HepG2 (cell line): ENCODE results near the gene SLC35F3. TPM values are rescaled to one million over a fixed set of nuclear protein-coding genes. Genes with fewer than 3 reads are reported as not detected.

ENCODE experiments used
- ATAC-seq: fragments of 200-7000 bp; cut with Tn5 transposase; 3 replicates; pipeline ENCODE4 v1.9.1; 2020; ENCODE audit warnings: mild to moderate bottlenecking, moderate library complexity
- BruUV-seq: library from RNA; stranded (reverse); fragments of 400-500 nt; replicated peaks from 2 replicates; lab custom pipeline; 2021; lab: Mats Ljungman, UMichigan
- CTCF ChIA-PET: fragments of 300-600 bp; formaldehyde crosslinking; extraction: SDS; loops from one replicate; lab custom pipeline; 2021; ENCODE audit warnings: low total read pairs, inconsistent platforms, low intra/inter-chr PET ratio; lab: Yijun Ruan, JAX
- POLR2A ChIA-PET: fragments of 350-600 bp; sonication (Branson Sonifier 250); formaldehyde crosslinking; loops from one replicate; lab custom pipeline; 2020; ENCODE audit warnings: antibody characterized with exemption, inconsistent platforms; lab: Yijun Ruan, JAX
- DNase-seq: peaks from one replicate; pipeline ENCODE4 v3.0.0-alpha.2; 2015; ENCODE audit warnings: low spot score
- FAIRE-seq: peaks from 3 replicates; lab custom pipeline; 2011; peaks lifted over from hg19 to GRCh38; lab: Jason Lieb, UNC
- H2AFZ ChIP-seq: one replicate; pipeline ENCODE4 v1.6.1; 2011; ENCODE audit warnings: low read length, inconsistent platforms
- H3K27ac ChIP-seq: fragments of 300-600 bp; 3 replicates; pipeline ENCODE4 v1.8.0; 2011; ENCODE audit warnings: mixed run types, mild to moderate bottlenecking, mixed read lengths, low read length, inconsistent platforms; ENCODE audit not compliant: insufficient read depth; ENCODE audit errors: extremely low read length
- H3K27me3 ChIP-seq, 2 experiments: fragments of 200-600 bp in 1 of 2; 2 replicates in 1 of 2; 3 replicates in 1 of 2; pipeline versions ENCODE4 v1.6.0 to v1.8.0; 2011; ENCODE audit warnings: low read length in 2 of 2, mild to moderate bottlenecking in 2 of 2, moderate library complexity in 2 of 2, inconsistent platforms in 1 of 2; ENCODE audit not compliant: insufficient read depth in 2 of 2, control insufficient read depth in 1 of 2
- H3K36me3 ChIP-seq, 2 experiments: fragments of 200-600 bp in 1 of 2; replicated peaks in 1 of 2; 2 replicates in 1 of 2; 3 replicates in 1 of 2; pipeline versions ENCODE4 v1.5.1 to v1.8.0; 2011; ENCODE audit warnings: low read length in 2 of 2, inconsistent platforms in 1 of 2; ENCODE audit not compliant: insufficient read depth in 2 of 2, control insufficient read depth in 1 of 2
- H3K4me1 ChIP-seq: 2 replicates; pipeline ENCODE4 v1.5.1; 2012; ENCODE audit warnings: low read length, inconsistent platforms; ENCODE audit not compliant: insufficient read depth
- H3K4me2 ChIP-seq: 2 replicates; pipeline ENCODE4 v1.6.0; 2011; ENCODE audit warnings: low read depth, low read length, inconsistent platforms
- H3K4me3 ChIP-seq, 3 experiments: fragments of 200-600 bp in 1 of 3; sonication (generic), shearing (Covaris generic) in 1 of 3; replicated peaks in 1 of 3; 2 replicates each; pipeline ENCODE4 v1.5.1; 2011 to 2016; ENCODE audit warnings: low read length in 3 of 3, inconsistent platforms in 2 of 3, low read depth in 2 of 3, mild to moderate bottlenecking in 2 of 3, control low read depth in 1 of 3, mixed read lengths in 1 of 3; ENCODE audit not compliant: insufficient read depth in 1 of 3
- H3K79me2 ChIP-seq: one replicate; pipeline ENCODE4 v1.6.1; 2011; ENCODE audit warnings: low read length, inconsistent platforms; ENCODE audit not compliant: insufficient read depth
- H3K9ac ChIP-seq: 2 replicates; pipeline ENCODE4 v1.6.0; 2011; ENCODE audit warnings: mild to moderate bottlenecking, low read depth, low read length, inconsistent platforms; ENCODE audit not compliant: insufficient read depth
- H3K9me3 ChIP-seq: 2 replicates; pipeline ENCODE4 v1.5.1; 2012; ENCODE audit warnings: mild to moderate bottlenecking, low read length
- H4K20me1 ChIP-seq: 2 replicates; pipeline ENCODE4 v1.6.0; 2011; ENCODE audit warnings: inconsistent platforms, mild to moderate bottlenecking, low read length, moderate library complexity; ENCODE audit not compliant: insufficient read depth
- BCL6 ChIP-seq: IDR thresholded peaks from 2 replicates; pipeline ENCODE4 v1.6.1; 2016; ENCODE audit warnings: missing genetic modification reagents, missing compliant biosample characterization
- E2F1 ChIP-seq: sonication (generic); formaldehyde crosslinking; IDR thresholded peaks from 2 replicates; pipeline ENCODE4 v1.5.0; 2020; ENCODE audit warnings: missing genetic modification reagents
- SAP130 ChIP-seq: IDR thresholded peaks from 2 replicates; pipeline ENCODE4 v1.6.1; 2016; ENCODE audit warnings: low read depth
- SIN3A ChIP-seq: IDR thresholded peaks from 2 replicates; pipeline ENCODE4 v1.6.1; 2011; ENCODE audit warnings: low read depth, mild to moderate bottlenecking, control low read depth, low read length, borderline replicate concordance
- XBP1 ChIP-seq: sonication (generic); formaldehyde crosslinking; IDR thresholded peaks from 2 replicates; pipeline ENCODE4 v1.5.0; 2020; ENCODE audit warnings: missing genetic modification reagents
- ZNF142 ChIP-seq: sonication (generic); formaldehyde crosslinking; IDR thresholded peaks from 2 replicates; pipeline ENCODE4 v1.4.0; 2020; ENCODE audit warnings: missing genetic modification reagents
- ZNF407 ChIP-seq: sonication (generic); formaldehyde crosslinking; IDR thresholded peaks from one replicate; pipeline ENCODE4 v1.5.1; 2020; ENCODE audit warnings: mild to moderate bottlenecking, missing genetic modification reagents; ENCODE audit errors: not compliant biosample characterization
- WGBS: methylation state at CpG from one replicate; pipeline ENCODE4 v1.1.6; 2017; ENCODE audit warnings: low lambda C conversion rate; 5-methylcytosine and 5-hydroxymethylcytosine counted together
- in situ Hi-C: cut with HindIII; loops from 2 replicates; pipeline ENCODE4 v1.10.0; 2017; ENCODE audit warnings: low pct_unique_long_range_greater_than_20kb; ENCODE audit not compliant: extremely low pct_ligation_motif_present
- intact Hi-C: fragments of 100-400 bp; cut with micrococcal nuclease; formaldehyde crosslinking; loops from one replicate; pipeline ENCODE4 v1.10.0; 2022; ENCODE audit not compliant: unreplicated experiment
- polyA plus RNA-seq, 8 experiments: library from polyadenylated mRNA; depleted of rRNA in 3 of 8; stranded (reverse) in 7 of 8; unstranded in 1 of 8; fragments of >200 nt; fragmentation: Illumina TruSeq in 4 of 8; extraction: Trizol in 4 of 8; gene quantifications; 2 replicates each; pipeline versions ENCODE4 v1.2.1 to v1.2.3, GENCODE V29; 2011 to 2016; ENCODE audit warnings: low read depth in 4 of 8, missing spikeins in 1 of 8, mixed read lengths in 1 of 8; ENCODE audit not compliant: insufficient read depth in 1 of 8
- total RNA-seq, 5 experiments: library from RNA; depleted of rRNA; stranded (reverse); fragments of >200 nt; fragmentation: Illumina TruSeq; extraction: Trizol; gene quantifications; 2 replicates each; pipeline ENCODE4 v1.2.3, GENCODE V29; 2016; ENCODE audit warnings: low read depth in 1 of 5

Gene SLC35F3
- total and polyA plus RNA-seq, 2 of the 13 experiments (the other 11 are each of a cell fraction or from before 2014, with no cell fraction given): not detected

- Histone ChIP-seq H3K27ac (no peak overlapping the region), H3K27me3 (peaks cover 0 to 13% of the 10 kb centered on the region in 2 experiments; a peak in 1 of 5 replicates), H3K36me3 (no peaks in the 10 kb centered on the region), H3K79me2 (no peaks in the 10 kb centered on the region), H3K4me1 (peaks cover 9% of the 10 kb centered on the region), H2AFZ (no peak overlapping the region), H3K4me2 (no peak overlapping the region), H3K9ac (no peak overlapping the region), H3K4me3 (no peak overlapping the region), H4K20me1 (no peaks in the 10 kb centered on the region), H3K9me3 (no peaks in the 10 kb centered on the region)
- no peak for FAIRE-seq
- ChIA-PET POLR2A (no interaction called here), CTCF (no interaction called here)
- no peak for ATAC-seq
- DNase-seq: no peak
- in situ Hi-C loops: no loop called here
- WGBS: 17% methylated on average over 10 of the region's 10 CpGs
- intact Hi-C loops: no loop called here
- no TSS peak for BruUV-seq
- no peak for TF ChIP-seq XBP1 (CRISPR knock-in tag)
- no peak for TF ChIP-seq ZNF142
- TF ChIP-seq ZNF407 (CRISPR knock-in tag): no peak
- no peak for TF ChIP-seq SAP130 (CRISPR knock-in tag)
- no peak for TF ChIP-seq SIN3A
- TF ChIP-seq E2F1 (CRISPR knock-in tag): no peak
- TF ChIP-seq BCL6 (CRISPR knock-in tag): no peak
These were observed 325.3 kb downstream of the SLC35F3 start for GRCh38 chr1:234229581-234230387.
